GM12878 (cell line): ENCODE results near the gene SUOX. TPM values are rescaled to one million over a fixed set of nuclear protein-coding genes. Genes with fewer than 3 reads are reported as not detected.

Experiments used
- ATF2 ChIP-seq: IDR thresholded peaks from 2 replicates; pipeline ENCODE4 v1.6.1; 2012; ENCODE audit warnings: low read length, inconsistent platforms
- CEBPB ChIP-seq, 2 experiments: fragments of 150-350 bp in 1 of 2; IDR thresholded peaks; 2 replicates each; pipeline ENCODE4 v1.6.1; 2012 to 2014; ENCODE audit warnings: low read depth in 2 of 2, low read length in 2 of 2, borderline replicate concordance in 1 of 2, inconsistent platforms in 1 of 2
- EZH2 ChIP-seq: IDR thresholded peaks from 2 replicates; pipeline ENCODE4 v1.6.1; 2012; ENCODE audit warnings: low read depth, mild to moderate bottlenecking, control low read depth, inconsistent platforms, low read length, borderline replicate concordance; ENCODE audit not compliant: control insufficient read depth
- HDAC2 ChIP-seq: fragments of 200-600 bp; sonication (generic); IDR thresholded peaks from 2 replicates; pipeline ENCODE4 v1.6.1; 2017
- HDGF ChIP-seq: fragments of 450-650 bp; IDR thresholded peaks from 2 replicates; pipeline ENCODE4 v1.6.1; 2016; ENCODE audit warnings: antibody characterized with exemption
- LARP7 ChIP-seq: fragments of 450-650 bp; IDR thresholded peaks from 2 replicates; pipeline ENCODE4 v1.6.1; 2017; ENCODE audit warnings: mild to moderate bottlenecking
- NFYB ChIP-seq: IDR thresholded peaks from 2 replicates; pipeline ENCODE4 v1.6.1; 2011; ENCODE audit warnings: low read depth, mild to moderate bottlenecking, low read length, improper control_type of control experiment, moderate library complexity; ENCODE audit not compliant: insufficient read depth
- POU2F2 ChIP-seq: IDR thresholded peaks from 3 replicates; pipeline ENCODE4 v1.6.1; 2011; ENCODE audit warnings: low read depth, mild to moderate bottlenecking, low read length, borderline replicate concordance
- RAD51 ChIP-seq: fragments of 450-650 bp; IDR thresholded peaks from 2 replicates; pipeline ENCODE4 v1.6.1; 2016; ENCODE audit warnings: moderate library complexity, mild to moderate bottlenecking, inconsistent platforms
- SMAD5 ChIP-seq: IDR thresholded peaks from 2 replicates; pipeline ENCODE4 v1.6.1; 2016; ENCODE audit warnings: antibody characterized with exemption, low read depth
- SPI1 ChIP-seq: IDR thresholded peaks from 2 replicates; pipeline ENCODE4 v1.6.1; 2011; ENCODE audit warnings: low read depth, mild to moderate bottlenecking, low read length, moderate library complexity, borderline replicate concordance; ENCODE audit not compliant: insufficient read depth
- SREBF2 ChIP-seq: IDR thresholded peaks from 2 replicates; pipeline ENCODE4 v1.6.1; 2012; ENCODE audit warnings: mild to moderate bottlenecking, low read length
- SRF ChIP-seq, 2 experiments: IDR thresholded peaks; 2 replicates each; pipeline ENCODE4 v1.6.1; 2011; ENCODE audit warnings: low read depth in 2 of 2, low read length in 2 of 2, mild to moderate bottlenecking in 1 of 2, moderate library complexity in 1 of 2
- SUPT20H ChIP-seq: IDR thresholded peaks from 2 replicates; pipeline ENCODE4 v1.6.1; 2011; ENCODE audit warnings: low read depth, mild to moderate bottlenecking, low read length, moderate library complexity, borderline replicate concordance; ENCODE audit not compliant: control insufficient read depth
- ZNF217 ChIP-seq: fragments of 450-650 bp; IDR thresholded peaks from 2 replicates; pipeline ENCODE4 v1.6.1; 2017; ENCODE audit warnings: antibody characterized with exemption, mild to moderate bottlenecking
- ZNF384 ChIP-seq: IDR thresholded peaks from 2 replicates; pipeline ENCODE4 v1.6.1; 2012; ENCODE audit warnings: low read depth, mild to moderate bottlenecking, low read length, improper control_type of control experiment, borderline replicate concordance
- ZNF592 ChIP-seq: fragments of 450-650 bp; IDR thresholded peaks from 2 replicates; pipeline ENCODE4 v1.6.1; 2017; ENCODE audit warnings: mild to moderate bottlenecking, moderate library complexity
- ZNF687 ChIP-seq: fragments of 450-650 bp; IDR thresholded peaks from 2 replicates; pipeline ENCODE4 v1.6.1; 2017; ENCODE audit warnings: mild to moderate bottlenecking, moderate library complexity
- polyA plus RNA-seq, 11 experiments: library from polyadenylated mRNA; depleted of rRNA in 4 of 11; unstranded in 6 of 11; stranded (reverse) in 5 of 11; fragments of >200 nt; fragmentation: Nextera tagmentation in 4 of 11; fragmentation: Illumina TruSeq in 1 of 11; extraction: Ambion mirVana in 4 of 11; extraction: Trizol in 1 of 11; gene quantifications; 1 replicate in 1 of 11; 2 replicates in 10 of 11; pipeline versions ENCODE4 v1.2.1 to v1.2.3, GENCODE V29; 2011 to 2016; ENCODE audit warnings: inconsistent platforms in 2 of 11, missing spikeins in 2 of 11, low read depth in 1 of 11
- total RNA-seq, 4 experiments: library from RNA; depleted of rRNA in 3 of 4; stranded (reverse); fragments of >200 nt in 3 of 4; fragmentation: Illumina TruSeq in 1 of 4; extraction: Trizol in 1 of 4; gene quantifications; 2 replicates each; pipeline versions ENCODE4 v1.2.1 to v1.2.3, GENCODE V29; 2013 to 2021

SUOX gene
- total and polyA plus RNA-seq, 10 of the 15 experiments (the other 5 are each of a cell fraction or from before 2014, with no cell fraction given): 5.1 to 18.8 (median 13.4) TPM

GRCh38 chr12:55966408-55967281 is 30.4 kb upstream of the SUOX start, which contains the start of gene CDK2 (continued):
- no peak for TF ChIP-seq ZNF592
- no peak for TF ChIP-seq HDAC2
- TF ChIP-seq ATF2: no peak
- TF ChIP-seq RAD51: no peak
- no peak; the same call in 2 of the 3 replicates for TF ChIP-seq POU2F2
- TF ChIP-seq CEBPB (IDR thresholded peaks at IDR 0.05; ENCODE audit: borderline replicate concordance in 1 of 2, low read depth in 2 of 2, low read length in 2 of 2): no peak
- no peak for TF ChIP-seq SUPT20H
- TF ChIP-seq EZH2: no peak
- TF ChIP-seq NFYB: peak; percentile 93
- TF ChIP-seq LARP7: peak; percentile 41; the same call in 1 of the 2 replicates
- TF ChIP-seq SRF (IDR thresholded peaks at IDR 0.05; ENCODE audit: low read depth in 2 of 2, low read length in 2 of 2): no peak
- no peak for TF ChIP-seq SREBF2
- 0 out of 2 replicates have a peak, but pooled peaks have one; percentile 19 for TF ChIP-seq ZNF687
- TF ChIP-seq ZNF384: no peak
- TF ChIP-seq HDGF: peak; percentile 49; the same call in 1 of the 2 replicates
- TF ChIP-seq SPI1: no peak
- TF ChIP-seq SMAD5: no peak; the same call in 1 of the 2 replicates
- no peak for TF ChIP-seq ZNF217
